NCI-H1436 treated with DMSO at 0.1 percent for 48 hours (cell line): ENCODE results near the gene MYBBP1A.

Experiments used
- DNase-seq: peaks from one replicate; lab custom pipeline; 2025; lab: John Stamatoyannopoulos, UW

The MYBBP1A gene

GRCh38 chr17:4516735-4517134 lies 38.4 kb downstream of the MYBBP1A start:
- no peak for DNase-seq

GRCh38 chr17:4515501-4515900 lies 39.7 kb downstream of the MYBBP1A start:
- no peak for DNase-seq

- DNase-seq, result no peak
Observed at GRCh38 chr17:4514779-4515178, 40.4 kb downstream of the MYBBP1A start.

- no peak for DNase-seq
Observed at GRCh38 chr17:4514206-4514605, 41.0 kb downstream of the MYBBP1A start.

GRCh38 chr17:4513113-4514032 lies 41.8 kb downstream of the MYBBP1A start:
- no peak for DNase-seq

- no peak for DNase-seq
Observed at GRCh38 chr17:4512156-4513112, 42.8 kb downstream of the MYBBP1A start.

GRCh38 chr17:4511199-4511932 lies 43.8 kb downstream of the MYBBP1A start:
- no peak for DNase-seq

- DNase-seq, result no peak
Observed at GRCh38 chr17:4510618-4510941, 44.6 kb downstream of the MYBBP1A start.

GRCh38 chr17:4509923-4510617 lies 45.1 kb downstream of the MYBBP1A start:
- DNase-seq, result no peak

GRCh38 chr17:4509401-4509800 lies 45.8 kb downstream of the MYBBP1A start:
- no peak for DNase-seq

GRCh38 chr17:4508207-4508606 lies 47.0 kb downstream of the MYBBP1A start:
- DNase-seq, result no peak

- DNase-seq, result no peak
Observed at GRCh38 chr17:4507361-4508111, 47.6 kb downstream of the MYBBP1A start.

- no peak for DNase-seq
Observed at GRCh38 chr17:4506892-4507291, 48.3 kb downstream of the MYBBP1A start.

- no peak for DNase-seq
Observed at GRCh38 chr17:4506175-4506813, 48.9 kb downstream of the MYBBP1A start.

- DNase-seq, result no peak
Observed at GRCh38 chr17:4505187-4505586, 50.0 kb downstream of the MYBBP1A start.

- no peak for DNase-seq
Observed at GRCh38 chr17:4504188-4504587, 51.0 kb downstream of the MYBBP1A start.

GRCh38 chr17:4503283-4504025 lies 51.7 kb downstream of the MYBBP1A start:
- no peak for DNase-seq

- no peak for DNase-seq
Observed at GRCh38 chr17:4502466-4503154, 52.6 kb downstream of the MYBBP1A start.
